Measurements from ENCODE around the gene RNF34. TPM values are rescaled to one million over a fixed set of nuclear protein-coding genes. Genes with fewer than 3 reads are reported as not detected.

The RNF34 gene
- total and polyA plus RNA-seq, 2 of the 13 experiments (the other 11 are each of a cell fraction or from before 2014, with no cell fraction given), result 36.8 to 53.2 TPM

DNA sequence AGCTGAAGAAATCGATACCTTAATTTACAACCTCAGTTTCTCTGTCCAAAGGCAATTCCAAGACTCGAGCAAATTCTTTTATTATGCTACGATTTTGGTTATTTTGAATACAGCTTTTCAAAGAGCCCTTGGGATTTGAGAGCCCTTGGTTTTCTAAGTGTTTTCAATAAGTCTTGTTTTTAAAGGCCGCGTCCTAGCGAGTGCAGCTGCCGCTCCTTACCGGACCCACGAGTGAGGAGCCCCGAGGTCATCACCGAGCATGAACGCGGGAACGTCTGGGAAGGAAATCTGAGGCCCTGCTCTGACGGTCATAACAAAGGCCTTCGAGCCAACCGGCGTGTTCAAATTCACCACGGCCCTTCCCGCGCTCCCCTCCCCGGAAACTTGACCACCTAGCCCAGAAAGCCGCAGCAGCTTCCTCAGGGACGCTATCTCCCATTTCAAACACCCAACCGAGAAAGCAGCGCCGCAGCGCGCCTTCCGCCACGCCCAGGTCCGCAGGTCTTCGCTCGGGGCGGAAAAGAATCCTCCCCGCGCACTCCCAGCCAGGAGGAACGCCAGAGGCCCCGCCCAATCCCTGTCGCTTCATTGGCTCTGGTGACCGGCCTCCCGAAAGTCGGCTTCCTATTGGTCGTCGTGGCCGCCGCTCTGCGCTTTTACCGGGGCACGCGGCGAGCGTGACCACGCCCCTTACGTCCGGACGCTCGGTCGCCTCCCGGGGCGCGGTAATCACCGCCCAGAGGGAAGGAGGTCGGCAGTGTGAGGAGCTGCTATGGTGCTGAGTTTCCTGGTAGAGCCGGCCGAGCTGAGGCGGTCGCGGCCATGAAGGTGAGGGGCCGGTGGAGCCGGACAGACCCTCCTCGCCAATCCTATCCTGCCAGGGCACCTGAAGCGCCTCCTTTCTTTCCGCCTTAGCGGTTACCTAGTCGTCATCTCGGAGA, at the start of gene RNF34 (continued):
- TF ChIP-seq, protein P1, sequence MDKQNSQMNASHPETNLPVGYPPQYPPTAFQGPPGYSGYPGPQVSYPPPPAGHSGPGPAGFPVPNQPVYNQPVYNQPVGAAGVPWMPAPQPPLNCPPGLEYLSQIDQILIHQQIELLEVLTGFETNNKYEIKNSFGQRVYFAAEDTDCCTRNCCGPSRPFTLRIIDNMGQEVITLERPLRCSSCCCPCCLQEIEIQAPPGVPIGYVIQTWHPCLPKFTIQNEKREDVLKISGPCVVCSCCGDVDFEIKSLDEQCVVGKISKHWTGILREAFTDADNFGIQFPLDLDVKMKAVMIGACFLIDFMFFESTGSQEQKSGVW (CRISPR knock-in tag; IDR thresholded peaks at IDR 0.05; ENCODE audit: borderline replicate concordance), result 0 out of 2 replicates have a peak, but pooled peaks have one; percentile 66
- TF ChIP-seq FIP1L1 (IDR thresholded peaks at IDR 0.05; ENCODE audit: borderline replicate concordance, insufficient read depth, low read depth, low read length) (no peak; the same call in 1 of the 2 replicates), ZNF720 (CRISPR knock-in tag; IDR thresholded peaks at IDR 0.05) (no peak), ZNF335 (CRISPR knock-in tag; IDR thresholded peaks at IDR 0.05) (peak; percentile 19; the same call in 1 of the 2 replicates), HNRNPUL1 (IDR thresholded peaks at IDR 0.05; ENCODE audit: low read depth, low read length) (no peak), HNF4A (CRISPR knock-in tag; IDR thresholded peaks at IDR 0.05) (peak; percentile 26; the same call in 1 of the 2 replicates), MAF1 (CRISPR knock-in tag; IDR thresholded peaks at IDR 0.05; ENCODE audit: borderline replicate concordance) (no peak; the same call in 1 of the 2 replicates), SP2 (CRISPR knock-in tag; IDR thresholded peaks at IDR 0.05) (peak; percentile 95), FOXK1 (CRISPR knock-in tag; IDR thresholded peaks at IDR 0.05; ENCODE audit: borderline replicate concordance, low read depth) (peak; percentile 67; the same call in 1 of the 2 replicates), SSRP1 (CRISPR knock-in tag; IDR thresholded peaks at IDR 0.05) (no peak), ZIK1 (CRISPR knock-in tag; IDR thresholded peaks at IDR 0.05; ENCODE audit: borderline replicate concordance, low read depth) (no peak; the same call in 1 of the 2 replicates), ZBTB1 (CRISPR knock-in tag; IDR thresholded peaks at IDR 0.05; ENCODE audit: borderline replicate concordance) (no peak), GLI4 (CRISPR knock-in tag; IDR thresholded peaks at IDR 0.05; ENCODE audit: borderline replicate concordance) (no peak; the same call in 1 of the 2 replicates), SIX1 (CRISPR knock-in tag; IDR thresholded peaks at IDR 0.05; ENCODE audit: borderline replicate concordance) (no peak), ISX (CRISPR knock-in tag; conservative IDR thresholded peaks at IDR 0.05) (no peak; the same call in 1 of the 2 replicates), PAF1 (CRISPR knock-in tag; IDR thresholded peaks at IDR 0.05) (no peak), ZNF557 (CRISPR knock-in tag; IDR thresholded peaks at IDR 0.05) (no peak), RARG (CRISPR knock-in tag; IDR thresholded peaks at IDR 0.05; ENCODE audit: low read depth) (no peak), ZNF292 (CRISPR knock-in tag; IDR thresholded peaks at IDR 0.05; ENCODE audit: borderline replicate concordance, low read depth) (peak; percentile 59; the same call in 1 of the 2 replicates), GATA4 (IDR thresholded peaks at IDR 0.05; ENCODE audit: borderline replicate concordance, low read depth) (peak; percentile 79)
- TF ChIP-seq, protein P2, sequence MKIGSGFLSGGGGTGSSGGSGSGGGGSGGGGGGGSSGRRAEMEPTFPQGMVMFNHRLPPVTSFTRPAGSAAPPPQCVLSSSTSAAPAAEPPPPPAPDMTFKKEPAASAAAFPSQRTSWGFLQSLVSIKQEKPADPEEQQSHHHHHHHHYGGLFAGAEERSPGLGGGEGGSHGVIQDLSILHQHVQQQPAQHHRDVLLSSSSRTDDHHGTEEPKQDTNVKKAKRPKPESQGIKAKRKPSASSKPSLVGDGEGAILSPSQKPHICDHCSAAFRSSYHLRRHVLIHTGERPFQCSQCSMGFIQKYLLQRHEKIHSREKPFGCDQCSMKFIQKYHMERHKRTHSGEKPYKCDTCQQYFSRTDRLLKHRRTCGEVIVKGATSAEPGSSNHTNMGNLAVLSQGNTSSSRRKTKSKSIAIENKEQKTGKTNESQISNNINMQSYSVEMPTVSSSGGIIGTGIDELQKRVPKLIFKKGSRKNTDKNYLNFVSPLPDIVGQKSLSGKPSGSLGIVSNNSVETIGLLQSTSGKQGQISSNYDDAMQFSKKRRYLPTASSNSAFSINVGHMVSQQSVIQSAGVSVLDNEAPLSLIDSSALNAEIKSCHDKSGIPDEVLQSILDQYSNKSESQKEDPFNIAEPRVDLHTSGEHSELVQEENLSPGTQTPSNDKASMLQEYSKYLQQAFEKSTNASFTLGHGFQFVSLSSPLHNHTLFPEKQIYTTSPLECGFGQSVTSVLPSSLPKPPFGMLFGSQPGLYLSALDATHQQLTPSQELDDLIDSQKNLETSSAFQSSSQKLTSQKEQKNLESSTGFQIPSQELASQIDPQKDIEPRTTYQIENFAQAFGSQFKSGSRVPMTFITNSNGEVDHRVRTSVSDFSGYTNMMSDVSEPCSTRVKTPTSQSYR (CRISPR knock-in tag; IDR thresholded peaks at IDR 0.05; ENCODE audit: borderline replicate concordance), result no peak; the same call in 1 of the 2 replicates
- TF ChIP-seq, protein P3, sequence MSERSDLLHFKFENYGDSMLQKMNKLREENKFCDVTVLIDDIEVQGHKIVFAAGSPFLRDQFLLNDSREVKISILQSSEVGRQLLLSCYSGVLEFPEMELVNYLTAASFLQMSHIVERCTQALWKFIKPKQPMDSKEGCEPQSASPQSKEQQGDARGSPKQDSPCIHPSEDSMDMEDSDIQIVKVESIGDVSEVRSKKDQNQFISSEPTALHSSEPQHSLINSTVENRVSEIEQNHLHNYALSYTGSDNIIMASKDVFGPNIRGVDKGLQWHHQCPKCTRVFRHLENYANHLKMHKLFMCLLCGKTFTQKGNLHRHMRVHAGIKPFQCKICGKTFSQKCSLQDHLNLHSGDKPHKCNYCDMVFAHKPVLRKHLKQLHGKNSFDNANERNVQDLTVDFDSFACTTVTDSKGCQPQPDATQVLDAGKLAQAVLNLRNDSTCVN (CRISPR knock-in tag; IDR thresholded peaks at IDR 0.05; ENCODE audit: borderline replicate concordance), result no peak; the same call in 1 of the 2 replicates
- TF ChIP-seq, protein P4, sequence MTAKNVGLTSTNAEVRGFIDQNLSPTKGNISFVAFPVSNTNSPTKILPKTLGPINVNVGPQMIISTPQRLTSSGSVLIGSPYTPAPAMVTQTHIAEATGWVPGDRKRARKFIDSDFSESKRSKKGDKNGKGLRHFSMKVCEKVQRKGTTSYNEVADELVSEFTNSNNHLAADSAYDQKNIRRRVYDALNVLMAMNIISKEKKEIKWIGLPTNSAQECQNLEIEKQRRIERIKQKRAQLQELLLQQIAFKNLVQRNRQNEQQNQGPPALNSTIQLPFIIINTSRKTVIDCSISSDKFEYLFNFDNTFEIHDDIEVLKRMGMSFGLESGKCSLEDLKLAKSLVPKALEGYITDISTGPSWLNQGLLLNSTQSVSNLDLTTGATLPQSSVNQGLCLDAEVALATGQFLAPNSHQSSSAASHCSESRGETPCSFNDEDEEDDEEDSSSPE (CRISPR knock-in tag; IDR thresholded peaks at IDR 0.05), result peak; percentile 91
